IMR-90 (cell line): Measurements from ENCODE around the gene AGBL1. TPM values are rescaled to one million over a fixed set of nuclear protein-coding genes. Genes with fewer than 3 reads are reported as not detected.

Experiments
- ATAC-seq: fragments of 200-7000 bp; cut with Tn5 transposase; 2 replicates; pipeline ENCODE4 v1.9.1; 2020; ENCODE audit warnings: low read depth, mild to moderate bottlenecking, moderate library complexity
- BruUV-seq: library from RNA; stranded (reverse); fragments of 400-500 nt; replicated peaks from 2 replicates; lab custom pipeline; 2021; lab: Mats Ljungman, UMichigan
- CTCF ChIA-PET: fragments of 300-600 bp; formaldehyde crosslinking; extraction: SDS; loops from one replicate; lab custom pipeline; 2021; ENCODE audit warnings: antibody characterized with exemption; lab: Yijun Ruan, JAX
- POLR2A ChIA-PET: fragments of 300-600 bp; sonication (Branson Sonifier 250); formaldehyde crosslinking; loops from one replicate; lab custom pipeline; 2022; ENCODE audit warnings: antibody characterized with exemption; ENCODE audit not compliant: unreplicated experiment; lab: Charles Lee
- DNase-seq: peaks from one replicate; pipeline ENCODE4 v3.0.0; 2013
- H2AFZ ChIP-seq: replicated peaks from 2 replicates; pipeline ENCODE3; 2013; ENCODE audit warnings: low read length, mild to moderate bottlenecking; ENCODE audit not compliant: poor library complexity
- H2AK5ac ChIP-seq: 2 replicates; pipeline ENCODE4 v1.6.1; 2013; ENCODE audit warnings: low read depth, low read length, inconsistent platforms
- H2AK9ac ChIP-seq: replicated peaks from 2 replicates; pipeline ENCODE3; 2013; ENCODE audit warnings: mild to moderate bottlenecking, low read depth, low read length, moderate library complexity; ENCODE audit not compliant: poor library complexity
- H2BK120ac ChIP-seq: 2 replicates; pipeline ENCODE4 v1.6.1; 2013; ENCODE audit warnings: low read depth, low read length, inconsistent platforms
- H2BK15ac ChIP-seq: 3 replicates; pipeline ENCODE4 v1.6.1; 2013; ENCODE audit warnings: low read depth, low read length, inconsistent platforms
- H2BK20ac ChIP-seq: 2 replicates; pipeline ENCODE4 v1.6.1; 2013; ENCODE audit warnings: low read depth, mild to moderate bottlenecking, inconsistent platforms, low read length, moderate library complexity
- H2BK5ac ChIP-seq: 2 replicates; pipeline ENCODE4 v1.6.1; 2013; ENCODE audit warnings: mild to moderate bottlenecking, low read depth, low read length, inconsistent platforms; ENCODE audit not compliant: poor library complexity, severe bottlenecking
- H3K14ac ChIP-seq: replicated peaks from 2 replicates; pipeline ENCODE4 v1.6.1; 2013; ENCODE audit warnings: low read depth, low read length, inconsistent platforms
- H3K18ac ChIP-seq: 2 replicates; pipeline ENCODE4 v1.6.1; 2013; ENCODE audit warnings: low read depth, low read length, control low read depth
- H3K23ac ChIP-seq: 2 replicates; pipeline ENCODE4 v1.6.1; 2013; ENCODE audit warnings: low read depth, low read length, inconsistent platforms
- H3K27ac ChIP-seq: 2 replicates; pipeline ENCODE4 v1.5.1; 2013; ENCODE audit warnings: mild to moderate bottlenecking, control low read depth, low read length; ENCODE audit not compliant: insufficient read depth
- H3K27me3 ChIP-seq: 2 replicates; pipeline ENCODE4 v1.6.1; 2013; ENCODE audit warnings: low read length; ENCODE audit not compliant: control insufficient read depth, insufficient read depth
- H3K36me3 ChIP-seq: 2 replicates; pipeline ENCODE4 v1.6.1; 2013; ENCODE audit warnings: low read length, mixed read lengths; ENCODE audit not compliant: control insufficient read depth, insufficient read depth
- H3K4ac ChIP-seq: 2 replicates; pipeline ENCODE4 v1.6.1; 2013; ENCODE audit warnings: low read depth, low read length, inconsistent platforms
- H3K4me1 ChIP-seq: 2 replicates; pipeline ENCODE4 v1.6.1; 2013; ENCODE audit warnings: low read length, mixed read lengths; ENCODE audit not compliant: control insufficient read depth, insufficient read depth
- H3K4me2 ChIP-seq: 2 replicates; pipeline ENCODE4 v1.6.1; 2013; ENCODE audit warnings: low read depth, mild to moderate bottlenecking, control low read depth, low read length, moderate library complexity
- H3K4me3 ChIP-seq: 2 replicates; pipeline ENCODE4 v1.5.1; 2013; ENCODE audit warnings: low read depth, mild to moderate bottlenecking, control low read depth, low read length, moderate library complexity; ENCODE audit not compliant: insufficient read depth
- H3K56ac ChIP-seq: 2 replicates; pipeline ENCODE4 v1.6.1; 2013; ENCODE audit warnings: low read length, inconsistent platforms; ENCODE audit not compliant: insufficient read depth; ENCODE audit errors: extremely low read depth
- H3K79me1 ChIP-seq, 2 experiments: 2 replicates each; pipeline ENCODE4 v1.6.1; 2013; ENCODE audit warnings: low read length in 2 of 2, inconsistent platforms in 1 of 2, low read depth in 1 of 2
- H3K9ac ChIP-seq: 2 replicates; pipeline ENCODE4 v1.6.1; 2013; ENCODE audit warnings: low read depth, low read length, control low read depth
- H3K9me1 ChIP-seq: 2 replicates; pipeline ENCODE4 v1.6.1; 2013; ENCODE audit warnings: low read length, inconsistent platforms; ENCODE audit not compliant: insufficient read depth
- H3K9me3 ChIP-seq: 2 replicates; pipeline ENCODE4 v1.6.1; 2013; ENCODE audit warnings: low read length; ENCODE audit not compliant: control insufficient read depth, insufficient read depth
- H4K20me1 ChIP-seq: 2 replicates; pipeline ENCODE4 v1.6.1; 2013; ENCODE audit warnings: low read length, inconsistent platforms; ENCODE audit not compliant: insufficient read depth
- H4K5ac ChIP-seq: 2 replicates; pipeline ENCODE4 v1.6.1; 2013; ENCODE audit warnings: mild to moderate bottlenecking, low read depth, low read length, control low read depth
- H4K8ac ChIP-seq, 2 experiments: 2 replicates each; pipeline ENCODE4 v1.6.1; 2013; ENCODE audit warnings: low read depth in 2 of 2, low read length in 2 of 2, control low read depth in 1 of 2, inconsistent platforms in 1 of 2
- H4K91ac ChIP-seq: 2 replicates; pipeline ENCODE4 v1.6.1; 2013; ENCODE audit warnings: low read depth, low read length, inconsistent platforms; ENCODE audit not compliant: insufficient read depth
- BHLHE40 ChIP-seq: fragments of 150-350 bp; IDR thresholded peaks from 2 replicates; pipeline ENCODE4 v1.6.1; 2016; ENCODE audit warnings: mild to moderate bottlenecking, low read depth, low read length
- CHD1 ChIP-seq: IDR thresholded peaks from 2 replicates; pipeline ENCODE4 v1.6.1; 2012; ENCODE audit warnings: low read depth, low read length, improper control_type of control experiment
- CTCF ChIP-seq: conservative IDR thresholded peaks from 2 replicates; pipeline ENCODE4 v1.5.1; 2012; ENCODE audit warnings: mild to moderate bottlenecking, low read depth, low read length, improper control_type of control experiment
- FOS ChIP-seq: fragments of 150-350 bp; IDR thresholded peaks from 2 replicates; pipeline ENCODE4 v1.6.1; 2016; ENCODE audit warnings: low read depth, low read length
- MAFK ChIP-seq: IDR thresholded peaks from 2 replicates; pipeline ENCODE4 v1.6.1; 2012; ENCODE audit warnings: low read depth, low read length, improper control_type of control experiment
- MAZ ChIP-seq: IDR thresholded peaks from 2 replicates; pipeline ENCODE4 v1.6.1; 2012; ENCODE audit warnings: low read depth, mild to moderate bottlenecking, low read length, improper control_type of control experiment, moderate library complexity, borderline replicate concordance
- MXI1 ChIP-seq: IDR thresholded peaks from 2 replicates; pipeline ENCODE4 v1.6.1; 2012; ENCODE audit warnings: low read depth, mild to moderate bottlenecking, low read length, moderate library complexity, borderline replicate concordance
- NFE2L2 ChIP-seq: fragments of 150-350 bp; IDR thresholded peaks from 2 replicates; pipeline ENCODE4 v1.6.1; 2016; ENCODE audit warnings: low read depth, mild to moderate bottlenecking, low read length
- POLR2A ChIP-seq: IDR thresholded peaks from 2 replicates; pipeline ENCODE4 v1.6.1; 2012; ENCODE audit warnings: mild to moderate bottlenecking, low read depth, low read length
- RAD21 ChIP-seq: IDR thresholded peaks from 2 replicates; pipeline ENCODE4 v1.6.1; 2012; ENCODE audit warnings: low read length, improper control_type of control experiment
- RCOR1 ChIP-seq: IDR thresholded peaks from 2 replicates; pipeline ENCODE4 v1.6.1; 2012; ENCODE audit warnings: mild to moderate bottlenecking, low read length, improper control_type of control experiment; ENCODE audit not compliant: insufficient replicate concordance
- SMC3 ChIP-seq: fragments of 150-350 bp; IDR thresholded peaks from 2 replicates; pipeline ENCODE4 v1.6.1; 2016; ENCODE audit warnings: low read depth, mild to moderate bottlenecking, antibody characterized with exemption, low read length, moderate library complexity
- USF2 ChIP-seq: fragments of 150-350 bp; IDR thresholded peaks from 2 replicates; pipeline ENCODE4 v1.6.1; 2017; ENCODE audit warnings: mild to moderate bottlenecking, antibody characterized with exemption, low read length, low read depth
- WGBS, 2 experiments: methylation state at CpG; one replicate each; pipeline versions ENCODE4 v1.1.5 to v1.1.7; 2013; ENCODE audit warnings: missing lambda C conversion rate in 2 of 2; ENCODE audit not compliant: insufficient read length in 1 of 2; ENCODE audit errors: extremely low coverage in 2 of 2; 5-methylcytosine and 5-hydroxymethylcytosine counted together
- dilution Hi-C: fragments of 300-500 bp; cut with HindIII; formaldehyde crosslinking; loops from one replicate; pipeline ENCODE4 v1.14.3; 2018; ENCODE audit warnings: low sequenced_read_pairs; ENCODE audit not compliant: unreplicated experiment
- in situ Hi-C: fragments of 300-500 bp; cut with MboI; formaldehyde crosslinking; loops from 3 replicates; pipeline ENCODE4 v1.14.3; 2019; ENCODE audit warnings: low sequenced_read_pairs, inconsistent platforms, mixed read lengths
- intact Hi-C: fragments of 100-400 bp; cut with micrococcal nuclease; formaldehyde crosslinking; loops from 2 replicates; pipeline ENCODE4 v1.10.0; 2022
- polyA plus RNA-seq, 3 experiments: library from polyadenylated mRNA; depleted of rRNA; stranded (reverse); fragments of >200 nt; gene quantifications; 2 replicates each; pipeline ENCODE4 v1.2.3, GENCODE V29; 2012; ENCODE audit warnings: low replicate concordance in 1 of 3
- total RNA-seq: library from RNA; depleted of rRNA; stranded (reverse); fragments of >200 nt; gene quantifications from 2 replicates; pipeline ENCODE4 v1.2.3, GENCODE V29; 2012

Gene AGBL1
- total and polyA plus RNA-seq, 2 of the 4 experiments (the other 2 are of a cell fraction): not detected

- POLR2A ChIA-PET: no interaction called here
Observed at GRCh38 chr15:86754846-86755245, 675.2 kb downstream of the AGBL1 start.

More at GRCh38 chr15:86754846-86755245, 675.2 kb downstream of the AGBL1 start:
- Histone ChIP-seq H3K27ac (no peak overlapping the region), H3K56ac (no peak overlapping the region), H3K27me3 (no peaks in the 10 kb centered on the region), H4K20me1 (no peaks in the 10 kb centered on the region), H3K14ac (no peak overlapping the region), H2AFZ (no peak overlapping the region), H3K9me1 (no peaks in the 10 kb centered on the region), H2AK9ac (no peak overlapping the region), H3K4ac (no peak overlapping the region), H3K36me3 (no peaks in the 10 kb centered on the region), H3K4me1 (no peaks in the 10 kb centered on the region), H3K4me3 (no peak overlapping the region), H4K91ac (no peak overlapping the region), H2BK15ac (no peak overlapping the region), H3K4me2 (no peak overlapping the region), H3K18ac (no peak overlapping the region), H4K8ac (no peak overlapping the region), H4K5ac (no peak overlapping the region), H2BK20ac (no peak overlapping the region), H3K9ac (no peak overlapping the region), H3K23ac (no peak overlapping the region), H3K9me3 (peaks cover 24% of the 10 kb centered on the region), H2BK120ac (no peak overlapping the region), H3K79me1 (no peaks in the 10 kb centered on the region), H2AK5ac (no peak overlapping the region), H2BK5ac (no peak overlapping the region)
- in situ Hi-C loops (no loop called here), intact Hi-C loops (no loop called here), dilution Hi-C loops (no loop called here)
- no CpG with 5 or more reads among the region's 3 CpGs for WGBS, 2 experiments
- BruUV-seq: no TSS peak
- no peak for TF ChIP-seq CHD1
- no peak for TF ChIP-seq MXI1
- TF ChIP-seq RCOR1: no peak
- TF ChIP-seq NFE2L2: no peak
- no peak for TF ChIP-seq RAD21
- no peak for TF ChIP-seq SMC3
- TF ChIP-seq MAFK: no peak
- TF ChIP-seq USF2: no peak
- no peak for TF ChIP-seq MAZ
- TF ChIP-seq POLR2A: no peak
- TF ChIP-seq FOS: no peak
- TF ChIP-seq BHLHE40: no peak
- TF ChIP-seq CTCF: no peak
- CTCF ChIA-PET: no interaction called here
- DNase-seq: no peak
- no peak for ATAC-seq
